Measurements from ENCODE around the gene DNASE1L2. TPM values are rescaled to one million over a fixed set of nuclear protein-coding genes. Genes with fewer than 3 reads are reported as not detected.

Gene DNASE1L2
- total and polyA plus RNA-seq, 4 donors, result 0.13 to 0.67 (median 0.28) TPM

DNA sequence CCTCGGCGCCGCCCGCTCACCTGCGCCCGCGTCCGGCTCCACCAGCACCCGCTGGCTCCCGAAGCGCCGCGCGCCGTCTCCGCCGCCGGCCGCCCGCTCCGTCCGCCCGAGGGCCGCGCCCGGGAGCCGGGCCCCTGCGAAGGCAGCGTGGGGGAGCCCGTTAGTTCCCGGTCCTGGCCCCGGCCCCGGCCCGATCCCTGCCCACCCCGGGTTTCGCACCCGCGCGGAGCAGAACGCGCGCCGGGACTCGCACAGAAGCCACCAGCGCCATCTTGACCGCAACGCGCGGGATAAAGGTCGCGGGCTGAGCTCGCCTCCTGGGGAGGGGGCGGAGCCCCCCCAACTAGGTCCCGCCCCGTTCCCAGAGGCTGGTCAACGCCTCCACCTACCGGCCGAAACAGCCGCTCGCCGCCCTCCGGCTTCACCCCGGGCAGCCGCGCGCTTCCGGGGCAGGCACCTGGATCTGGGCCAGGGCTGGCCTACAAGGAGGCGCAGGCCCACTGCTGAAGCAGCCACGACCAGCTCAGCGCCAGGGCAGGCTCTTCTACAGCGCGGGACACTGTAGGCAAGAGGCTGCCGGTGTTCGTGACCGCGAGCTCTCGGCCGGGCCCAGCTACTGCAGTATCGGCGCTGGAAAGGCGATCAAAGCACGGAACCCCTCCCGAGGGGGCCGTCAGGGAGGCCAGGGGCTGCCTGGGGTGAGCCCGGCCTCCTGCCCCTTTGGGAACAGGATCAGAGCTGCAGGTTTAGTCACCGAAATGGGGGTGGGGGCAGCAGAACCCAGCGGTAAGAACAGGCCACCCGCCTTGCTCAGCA, 15.3 kb downstream of the DNASE1L2 start, which contains the start of gene ECI1 (continued):
- TF ChIP-seq ZBTB33 (IDR thresholded peaks at IDR 0.05) (no peak), YY1 (IDR thresholded peaks at IDR 0.05) (peak; percentile 98), RAD21 (IDR thresholded peaks at IDR 0.05) (peak; percentile 81 to 84)

DNA sequence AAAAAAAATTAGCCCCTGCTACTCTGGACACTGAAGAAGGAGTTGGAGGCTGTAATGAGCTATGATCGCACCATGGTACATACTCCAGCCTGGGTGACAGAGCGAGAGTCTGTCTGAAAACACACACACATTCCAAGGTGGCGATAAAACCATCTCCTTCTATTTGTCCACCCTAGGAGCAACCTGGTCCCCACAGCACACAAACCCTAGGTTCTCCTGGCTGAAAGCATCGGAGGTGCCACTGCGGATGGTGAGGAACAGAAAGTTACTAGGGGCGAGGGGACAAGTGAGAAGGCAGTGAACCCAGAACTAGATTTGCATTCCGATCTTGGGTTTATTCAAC, 16.5 kb downstream of the DNASE1L2 start:
- WGBS, result 96% methylated on average over 7 of the region's 7 CpGs
- DNase-seq (ENCODE audit: low spot score), result no peak
- H3K9me3 ChIP-seq (ENCODE audit: control insufficient read depth in 4 of 4, low read length in 3 of 4), result no peaks in the 10 kb centered on the region
- H3K9ac ChIP-seq (ENCODE audit: low read depth in 1 of 2, low read length in 2 of 2), result no peak overlapping the region
- peaks cover 3 to 35% (median 18%) of the 10 kb centered on the region in 4 donors for H3K36me3 ChIP-seq (ENCODE audit: control insufficient read depth in 4 of 4, insufficient read depth in 3 of 4, low read depth in 1 of 4, low read length in 3 of 4)
- H3K4me1 ChIP-seq (ENCODE audit: control insufficient read depth in 4 of 4, insufficient read depth in 4 of 4, low read length in 3 of 4), result peaks cover 6 to 40% (median 37%) of the 10 kb centered on the region in 4 donors
- H3K27me3 ChIP-seq (ENCODE audit: control insufficient read depth in 4 of 4, insufficient read depth in 4 of 4, low read length in 3 of 4), result no peaks in the 10 kb centered on the region
- no peak overlapping the region for H3K27ac ChIP-seq (ENCODE audit: low read depth in 1 of 2, low read length in 2 of 2)
- H3K4me3 ChIP-seq (ENCODE audit: low read depth in 1 of 3, low read length in 3 of 3), result no peak overlapping the region
- no peak for TF ChIP-seq ATF3 (IDR thresholded peaks at IDR 0.05)
- no peak for TF ChIP-seq GABPA (IDR thresholded peaks at IDR 0.05 in 1 of 2, conservative IDR thresholded peaks at IDR 0.05 in 1 of 2)
- no peak for TF ChIP-seq HNF4G (IDR thresholded peaks at IDR 0.05)
- no peak for TF ChIP-seq CTCF (IDR thresholded peaks at IDR 0.05; ENCODE audit: low read depth, low read length, missing input control)
- no peak for TF ChIP-seq RXRA (IDR thresholded peaks at IDR 0.05)
- no peak for TF ChIP-seq YY1 (IDR thresholded peaks at IDR 0.05)
- no peak for TF ChIP-seq JUND (IDR thresholded peaks at IDR 0.05)
- TF ChIP-seq FOXA1 (IDR thresholded peaks at IDR 0.05), result no peak

- no peak overlapping the region for H3K9ac ChIP-seq (ENCODE audit: low read depth in 1 of 2, low read length in 2 of 2)
- WGBS, result 66% methylated on average over 11 of the region's 11 CpGs
- peaks cover 4 to 40% (median 21%) of the 10 kb centered on the region in 4 donors for H3K36me3 ChIP-seq (ENCODE audit: control insufficient read depth in 4 of 4, insufficient read depth in 3 of 4, low read depth in 1 of 4, low read length in 3 of 4)
- DNase-seq (ENCODE audit: low spot score), result no peak
- peaks cover 6 to 40% (median 37%) of the 10 kb centered on the region in 4 donors for H3K4me1 ChIP-seq (ENCODE audit: control insufficient read depth in 4 of 4, insufficient read depth in 4 of 4, low read length in 3 of 4)
- TF ChIP-seq NR2F2 (IDR thresholded peaks at IDR 0.05) (no peak), RXRA (IDR thresholded peaks at IDR 0.05) (peak in 1 of 2 donors; percentile 14), RAD21 (IDR thresholded peaks at IDR 0.05) (no peak), MAX (IDR thresholded peaks at IDR 0.05) (no peak), SP1 (IDR thresholded peaks at IDR 0.05) (no peak), CTCF (IDR thresholded peaks at IDR 0.05; ENCODE audit: low read depth, low read length, missing input control) (no peak), REST (IDR thresholded peaks at IDR 0.05) (no peak), FOXA1 (IDR thresholded peaks at IDR 0.05) (no peak), GABPA (IDR thresholded peaks at IDR 0.05 in 1 of 2, conservative IDR thresholded peaks at IDR 0.05 in 1 of 2) (no peak)
- H3K4me3 ChIP-seq (ENCODE audit: low read depth in 1 of 3, low read length in 3 of 3), result no peak overlapping the region
- H3K27ac ChIP-seq (ENCODE audit: low read depth in 1 of 2, low read length in 2 of 2), result no peak overlapping the region
- no peaks in the 10 kb centered on the region for H3K9me3 ChIP-seq (ENCODE audit: control insufficient read depth in 4 of 4, low read length in 3 of 4)
- H3K27me3 ChIP-seq (ENCODE audit: control insufficient read depth in 4 of 4, insufficient read depth in 4 of 4, low read length in 3 of 4), result no peaks in the 10 kb centered on the region
These were observed 17.0 kb downstream of the DNASE1L2 start for GRCh38 chr16:2253293-2253692.

Data from liver (tissue), 9 donors.